Measurements from ENCODE around the gene STXBP4.

- TF ChIP-seq CTCF (IDR thresholded peaks at IDR 0.05; ENCODE audit: low read length) (no peak), EZH2 (IDR thresholded peaks at IDR 0.05; ENCODE audit: borderline replicate concordance, low read length) (no peak)
Observed at GRCh38 chr17:55172612-55173011, 204.0 kb downstream of the STXBP4 start.

All from OCI-LY1 (cell line).